WTC11 (cell line): Measurements from ENCODE around the gene KRTAP4-7. TPM values are rescaled to one million over a fixed set of nuclear protein-coding genes. Genes with fewer than 3 reads are reported as not detected.

Source experiments
- ATAC-seq: fragments of 200-7000 bp; cut with Tn5 transposase; 2 replicates; pipeline ENCODE4 v1.10.0; 2021; ENCODE audit warnings: mild to moderate bottlenecking, moderate library complexity
- CTCF ChIA-PET: fragments of 300-600 bp; sonication (Branson Sonifier 250); formaldehyde crosslinking; loops from one replicate; lab custom pipeline; 2021; ENCODE audit warnings: antibody characterized with exemption; lab: Charles Lee
- POLR2A ChIA-PET: fragments of 350-600 bp; sonication (Branson Sonifier 250); formaldehyde crosslinking; loops from one replicate; lab custom pipeline; 2021; ENCODE audit warnings: antibody characterized with exemption; lab: Charles Lee
- DNase-seq: peaks from one replicate; pipeline ENCODE4 v3.0.0; 2021; ENCODE audit warnings: low spot score
- H3K27ac Mint-ChIP-seq: 2 replicates; pipeline ENCODE4 v1.8.0; 2021; ENCODE audit warnings: mixed read lengths
- H3K27me3 Mint-ChIP-seq: 2 replicates; pipeline ENCODE4 v1.8.0; 2021; ENCODE audit warnings: low read depth, mild to moderate bottlenecking, moderate library complexity, mixed read lengths
- H3K36me3 Mint-ChIP-seq: 2 replicates; pipeline ENCODE4 v1.8.0; 2021; ENCODE audit warnings: mixed read lengths
- H3K4me1 Mint-ChIP-seq: 2 replicates; pipeline ENCODE4 v1.8.0; 2022; ENCODE audit warnings: mixed read lengths
- H3K4me3 Mint-ChIP-seq: 2 replicates; pipeline ENCODE4 v1.8.0; 2021; ENCODE audit warnings: mild to moderate bottlenecking, moderate library complexity, mixed read lengths
- H3K9me3 Mint-ChIP-seq: 2 replicates; pipeline ENCODE4 v1.8.0; 2021; ENCODE audit warnings: mixed read lengths
- AFF4 ChIP-seq: sonication (generic); formaldehyde crosslinking; IDR thresholded peaks from 2 replicates; pipeline ENCODE4 v1.8.1; 2023; ENCODE audit warnings: mild to moderate bottlenecking, missing genetic modification reagents, borderline replicate concordance
- CDX4 ChIP-seq: fragments of 250-450 bp; sonication (Bioruptor Pico); IDR thresholded peaks from 2 replicates; pipeline ENCODE4 v1.9.0; 2021; ENCODE audit warnings: moderate library complexity, mild to moderate bottlenecking, inconsistent platforms, borderline replicate concordance
- CREB1 ChIP-seq: sonication (generic); formaldehyde crosslinking; IDR thresholded peaks from 2 replicates; pipeline ENCODE4 v1.8.0; 2023; ENCODE audit warnings: mild to moderate bottlenecking, missing genetic modification reagents
- KAT7 ChIP-seq: sonication (generic); formaldehyde crosslinking; IDR thresholded peaks from 2 replicates; pipeline ENCODE4 v1.8.1; 2023; ENCODE audit warnings: missing genetic modification reagents, mild to moderate bottlenecking, borderline replicate concordance
- ZBTB21 ChIP-seq: sonication (generic); formaldehyde crosslinking; IDR thresholded peaks from 2 replicates; pipeline ENCODE4 v1.8.1; 2023; ENCODE audit warnings: mild to moderate bottlenecking, missing genetic modification reagents, borderline replicate concordance
- ZNF232 ChIP-seq: sonication (generic); formaldehyde crosslinking; IDR thresholded peaks from 2 replicates; pipeline ENCODE4 v1.8.0; 2022; ENCODE audit warnings: mild to moderate bottlenecking, missing genetic modification reagents
- ZNF396 ChIP-seq: fragments of 250-450 bp; sonication (Bioruptor Pico); IDR thresholded peaks from 2 replicates; pipeline ENCODE4 v1.8.0; 2021; ENCODE audit warnings: mild to moderate bottlenecking, moderate library complexity, borderline replicate concordance
- ZNF416 ChIP-seq: fragments of 250-450 bp; sonication (Bioruptor Pico); IDR thresholded peaks from 2 replicates; pipeline ENCODE4 v1.9.0; 2021; ENCODE audit warnings: mild to moderate bottlenecking, inconsistent platforms
- ZNF423 ChIP-seq: fragments of 250-450 bp; sonication (Bioruptor Pico); IDR thresholded peaks from 2 replicates; pipeline ENCODE4 v2.1.2; 2022; ENCODE audit warnings: mild to moderate bottlenecking, moderate library complexity
- ZNF425 ChIP-seq: fragments of 250-450 bp; sonication (Bioruptor Pico); conservative IDR thresholded peaks from 2 replicates; pipeline ENCODE4 v1.9.0; 2021; ENCODE audit warnings: mild to moderate bottlenecking
- ZNF671 ChIP-seq: fragments of 250-450 bp; sonication (Bioruptor Pico); IDR thresholded peaks from 2 replicates; pipeline ENCODE4 v1.8.0; 2021; ENCODE audit warnings: mild to moderate bottlenecking
- total RNA-seq: library from RNA; stranded (reverse); gene quantifications from 3 replicates; pipeline ENCODE4 v1.2.3, GENCODE V29; 2021
- TF ChIP-seq, protein P1 (sequence below): fragments of 200-600 bp; IDR thresholded peaks from 2 replicates; pipeline ENCODE4 v1.8.0; 2022; ENCODE audit warnings: antibody characterized with exemption
- TF ChIP-seq, protein P2 (sequence below): sonication (generic); formaldehyde crosslinking; IDR thresholded peaks from 2 replicates; pipeline ENCODE4 v1.8.1; 2022; ENCODE audit warnings: low read depth, mild to moderate bottlenecking, moderate library complexity, missing genetic modification reagents, borderline replicate concordance
- TF ChIP-seq, protein P3 (sequence below): sonication (generic); formaldehyde crosslinking; IDR thresholded peaks from 2 replicates; pipeline ENCODE4 v1.8.1; 2022; ENCODE audit warnings: mild to moderate bottlenecking, moderate library complexity, missing genetic modification reagents
- TF ChIP-seq, protein P4 (sequence below): sonication (generic); formaldehyde crosslinking; IDR thresholded peaks from 2 replicates; pipeline ENCODE4 v1.8.1; 2022; ENCODE audit warnings: missing genetic modification reagents, borderline replicate concordance
- TF ChIP-seq, protein P5 (sequence below): sonication (generic); formaldehyde crosslinking; IDR thresholded peaks from 2 replicates; pipeline ENCODE4 v1.8.0; 2022; ENCODE audit warnings: mild to moderate bottlenecking, missing genetic modification reagents

Gene KRTAP4-7
- total RNA-seq, 1 experiment from 2014 or later = not detected

DNA sequence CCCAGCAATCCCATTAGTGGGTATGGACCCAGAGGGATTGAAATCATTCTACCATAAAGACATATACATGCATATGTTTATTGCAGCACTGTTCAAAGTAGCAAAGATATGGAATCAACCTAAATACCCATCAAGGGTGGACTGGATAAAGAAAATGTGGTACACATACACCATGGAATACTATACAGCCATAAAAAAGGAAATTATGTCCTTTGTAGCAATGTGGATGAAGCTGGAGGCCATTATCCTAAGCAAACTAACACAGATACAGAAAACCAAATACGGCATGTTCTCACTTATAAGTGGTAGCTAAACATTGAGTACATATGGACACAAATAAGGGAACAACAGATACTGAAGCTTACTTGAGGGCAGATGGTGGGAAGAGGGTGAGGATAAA is 26.4 kb upstream of the KRTAP4-7 start:
- Mint-ChIP-seq H3K4me1 (peaks cover 17% of the 10 kb centered on the region), H3K27ac (no peak overlapping the region), H3K36me3 (peaks cover 4% of the 10 kb centered on the region; the same call in 1 of the 2 replicates), H3K4me3 (no peak overlapping the region), H3K27me3 (no peaks in the 10 kb centered on the region), H3K9me3 (peaks cover 8% of the 10 kb centered on the region)
- TF ChIP-seq, protein P1, sequence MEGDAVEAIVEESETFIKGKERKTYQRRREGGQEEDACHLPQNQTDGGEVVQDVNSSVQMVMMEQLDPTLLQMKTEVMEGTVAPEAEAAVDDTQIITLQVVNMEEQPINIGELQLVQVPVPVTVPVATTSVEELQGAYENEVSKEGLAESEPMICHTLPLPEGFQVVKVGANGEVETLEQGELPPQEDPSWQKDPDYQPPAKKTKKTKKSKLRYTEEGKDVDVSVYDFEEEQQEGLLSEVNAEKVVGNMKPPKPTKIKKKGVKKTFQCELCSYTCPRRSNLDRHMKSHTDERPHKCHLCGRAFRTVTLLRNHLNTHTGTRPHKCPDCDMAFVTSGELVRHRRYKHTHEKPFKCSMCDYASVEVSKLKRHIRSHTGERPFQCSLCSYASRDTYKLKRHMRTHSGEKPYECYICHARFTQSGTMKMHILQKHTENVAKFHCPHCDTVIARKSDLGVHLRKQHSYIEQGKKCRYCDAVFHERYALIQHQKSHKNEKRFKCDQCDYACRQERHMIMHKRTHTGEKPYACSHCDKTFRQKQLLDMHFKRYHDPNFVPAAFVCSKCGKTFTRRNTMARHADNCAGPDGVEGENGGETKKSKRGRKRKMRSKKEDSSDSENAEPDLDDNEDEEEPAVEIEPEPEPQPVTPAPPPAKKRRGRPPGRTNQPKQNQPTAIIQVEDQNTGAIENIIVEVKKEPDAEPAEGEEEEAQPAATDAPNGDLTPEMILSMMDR = no peak
- TF ChIP-seq, protein P2, sequence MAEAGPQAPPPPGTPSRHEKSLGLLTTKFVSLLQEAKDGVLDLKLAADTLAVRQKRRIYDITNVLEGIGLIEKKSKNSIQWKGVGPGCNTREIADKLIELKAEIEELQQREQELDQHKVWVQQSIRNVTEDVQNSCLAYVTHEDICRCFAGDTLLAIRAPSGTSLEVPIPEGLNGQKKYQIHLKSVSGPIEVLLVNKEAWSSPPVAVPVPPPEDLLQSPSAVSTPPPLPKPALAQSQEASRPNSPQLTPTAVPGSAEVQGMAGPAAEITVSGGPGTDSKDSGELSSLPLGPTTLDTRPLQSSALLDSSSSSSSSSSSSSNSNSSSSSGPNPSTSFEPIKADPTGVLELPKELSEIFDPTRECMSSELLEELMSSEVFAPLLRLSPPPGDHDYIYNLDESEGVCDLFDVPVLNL (CRISPR knock-in tag) = no peak
- TF ChIP-seq CDX4 = no peak
- TF ChIP-seq ZNF671 (CRISPR knock-in tag) = no peak
- TF ChIP-seq, protein P3, sequence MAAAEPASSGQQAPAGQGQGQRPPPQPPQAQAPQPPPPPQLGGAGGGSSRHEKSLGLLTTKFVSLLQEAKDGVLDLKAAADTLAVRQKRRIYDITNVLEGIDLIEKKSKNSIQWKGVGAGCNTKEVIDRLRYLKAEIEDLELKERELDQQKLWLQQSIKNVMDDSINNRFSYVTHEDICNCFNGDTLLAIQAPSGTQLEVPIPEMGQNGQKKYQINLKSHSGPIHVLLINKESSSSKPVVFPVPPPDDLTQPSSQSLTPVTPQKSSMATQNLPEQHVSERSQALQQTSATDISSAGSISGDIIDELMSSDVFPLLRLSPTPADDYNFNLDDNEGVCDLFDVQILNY (CRISPR knock-in tag) = no peak
- TF ChIP-seq, protein P4, sequence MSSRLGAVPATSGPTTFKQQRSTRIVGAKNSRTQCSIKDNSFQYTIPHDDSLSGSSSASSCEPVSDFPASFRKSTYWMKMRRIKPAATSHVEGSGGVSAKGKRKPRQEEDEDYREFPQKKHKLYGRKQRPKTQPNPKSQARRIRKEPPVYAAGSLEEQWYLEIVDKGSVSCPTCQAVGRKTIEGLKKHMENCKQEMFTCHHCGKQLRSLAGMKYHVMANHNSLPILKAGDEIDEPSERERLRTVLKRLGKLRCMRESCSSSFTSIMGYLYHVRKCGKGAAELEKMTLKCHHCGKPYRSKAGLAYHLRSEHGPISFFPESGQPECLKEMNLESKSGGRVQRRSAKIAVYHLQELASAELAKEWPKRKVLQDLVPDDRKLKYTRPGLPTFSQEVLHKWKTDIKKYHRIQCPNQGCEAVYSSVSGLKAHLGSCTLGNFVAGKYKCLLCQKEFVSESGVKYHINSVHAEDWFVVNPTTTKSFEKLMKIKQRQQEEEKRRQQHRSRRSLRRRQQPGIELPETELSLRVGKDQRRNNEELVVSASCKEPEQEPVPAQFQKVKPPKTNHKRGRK = no peak
- TF ChIP-seq CREB1 = no peak
- TF ChIP-seq, protein P5, sequence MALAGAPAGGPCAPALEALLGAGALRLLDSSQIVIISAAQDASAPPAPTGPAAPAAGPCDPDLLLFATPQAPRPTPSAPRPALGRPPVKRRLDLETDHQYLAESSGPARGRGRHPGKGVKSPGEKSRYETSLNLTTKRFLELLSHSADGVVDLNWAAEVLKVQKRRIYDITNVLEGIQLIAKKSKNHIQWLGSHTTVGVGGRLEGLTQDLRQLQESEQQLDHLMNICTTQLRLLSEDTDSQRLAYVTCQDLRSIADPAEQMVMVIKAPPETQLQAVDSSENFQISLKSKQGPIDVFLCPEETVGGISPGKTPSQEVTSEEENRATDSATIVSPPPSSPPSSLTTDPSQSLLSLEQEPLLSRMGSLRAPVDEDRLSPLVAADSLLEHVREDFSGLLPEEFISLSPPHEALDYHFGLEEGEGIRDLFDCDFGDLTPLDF = no peak
- no peak for TF ChIP-seq ZNF232 (CRISPR knock-in tag)
- no peak for TF ChIP-seq ZNF423
- TF ChIP-seq ZNF396 (CRISPR knock-in tag) = no peak
- no peak for TF ChIP-seq ZNF425 (CRISPR knock-in tag)
- TF ChIP-seq AFF4 = no peak
- TF ChIP-seq ZBTB21 = no peak
- TF ChIP-seq ZNF416 (CRISPR knock-in tag) = no peak
- no peak for TF ChIP-seq KAT7 (CRISPR knock-in tag)
- no peak for DNase-seq
- ATAC-seq = no peak
- POLR2A ChIA-PET = no interaction called here
- CTCF ChIA-PET = no interaction called here
